B cell (primary cell): ENCODE results near the gene UNC119B. TPM values are rescaled to one million over a fixed set of nuclear protein-coding genes. Genes with fewer than 3 reads are reported as not detected.

Experiments
- ATAC-seq: fragments of 200-7000 bp; cut with Tn5 transposase; one replicate; pipeline ENCODE4 v1.10.0; 2021; ENCODE audit warnings: low read depth, mild to moderate bottlenecking, moderate number of reproducible peaks, moderate library complexity
- CTCF ChIA-PET: fragments of 350-600 bp; sonication (Branson Sonifier 250); formaldehyde crosslinking; loops from one replicate; lab custom pipeline; 2021; ENCODE audit warnings: antibody characterized with exemption, inconsistent platforms; lab: Charles Lee
- POLR2A ChIA-PET: fragments of 350-600 bp; sonication (Branson Sonifier 250); formaldehyde crosslinking; loops from one replicate; lab custom pipeline; 2021; ENCODE audit warnings: antibody characterized with exemption; lab: Charles Lee
- DNase-seq: peaks from one replicate; pipeline ENCODE4 v3.0.0; 2013
- H2AFZ ChIP-seq: 2 replicates; pipeline ENCODE4 v1.6.1; 2012; ENCODE audit warnings: mild to moderate bottlenecking, low read depth, low read length; ENCODE audit not compliant: insufficient read depth, poor library complexity, severe bottlenecking
- H3K27ac ChIP-seq, 2 donors: 1 replicate in 1 of 2; 2 replicates in 1 of 2; pipeline ENCODE4 v1.5.1; 2012 to 2013; ENCODE audit warnings: low read length in 2 of 2, mild to moderate bottlenecking in 2 of 2, moderate library complexity in 1 of 2
- H3K27me3 ChIP-seq, 4 experiments: fragments of 200-600 bp in 1 of 4; sonication (generic) in 1 of 4; replicated peaks in 1 of 4; 1 replicate in 2 of 4; 2 replicates in 2 of 4; pipeline versions ENCODE4 v1.6.1 to v1.7.0; 2013 to 2016; ENCODE audit warnings: low read length in 3 of 4, mild to moderate bottlenecking in 2 of 4, mixed read lengths in 1 of 4, moderate library complexity in 1 of 4; ENCODE audit not compliant: insufficient read depth in 4 of 4, control insufficient read depth in 3 of 4; ENCODE audit errors: control extremely low read depth in 1 of 4
- H3K36me3 ChIP-seq, 2 experiments: replicated peaks in 1 of 2; 1 replicate in 1 of 2; 2 replicates in 1 of 2; pipeline versions ENCODE4 v1.6.1 to v1.7.1; 2013; ENCODE audit warnings: low read length in 1 of 2; ENCODE audit not compliant: insufficient read depth in 2 of 2, control insufficient read depth in 1 of 2; ENCODE audit errors: control extremely low read depth in 1 of 2, extremely low read depth in 1 of 2
- H3K4me1 ChIP-seq, 2 donors: fragments of 200-600 bp in 1 of 2; sonication (generic) in 1 of 2; 1 replicate in 1 of 2; 2 replicates in 1 of 2; pipeline versions ENCODE4 v1.5.1 to v1.6.1; 2013 to 2017; ENCODE audit warnings: low read length in 2 of 2; ENCODE audit not compliant: control insufficient read depth in 2 of 2, insufficient read depth in 2 of 2
- H3K4me2 ChIP-seq: replicated peaks from 2 replicates; pipeline ENCODE3; 2012; ENCODE audit warnings: mild to moderate bottlenecking, low read depth, low read length; ENCODE audit not compliant: poor library complexity, severe bottlenecking
- H3K4me3 ChIP-seq, 5 experiments: fragments of 200-600 bp in 1 of 5; sonication (generic) in 1 of 5; 1 replicate in 3 of 5; 2 replicates in 2 of 5; pipeline versions ENCODE4 v1.5.1 to v1.7.0; 2011 to 2016; ENCODE audit warnings: low read length in 4 of 5, mild to moderate bottlenecking in 4 of 5, low read depth in 2 of 5, control low read depth in 1 of 5, moderate library complexity in 1 of 5; ENCODE audit not compliant: insufficient read depth in 1 of 5; ENCODE audit errors: control extremely low read depth in 1 of 5, extremely low read depth in 1 of 5
- H3K79me2 ChIP-seq: fragments of 200-600 bp; sonication (generic); one replicate; pipeline ENCODE4 v1.6.0; 2016; ENCODE audit warnings: low read length; ENCODE audit not compliant: control insufficient read depth, insufficient read depth
- H3K9ac ChIP-seq: fragments of 200-600 bp; sonication (generic); 2 replicates; pipeline ENCODE4 v1.6.1; 2017; ENCODE audit warnings: mild to moderate bottlenecking, low read length, moderate library complexity
- H3K9me3 ChIP-seq, 3 donors: one replicate each; pipeline versions ENCODE4 v1.6.1 to v1.7.1; 2013; ENCODE audit warnings: low read length in 2 of 3; ENCODE audit not compliant: control insufficient read depth in 2 of 3, insufficient read depth in 1 of 3; ENCODE audit errors: control extremely low read depth in 1 of 3
- H4K20me1 ChIP-seq: 2 replicates; pipeline ENCODE4 v1.6.0; 2012; ENCODE audit warnings: mild to moderate bottlenecking, low read length; ENCODE audit not compliant: insufficient read depth, control insufficient read depth, poor library complexity, severe bottlenecking
- H3K27ac Mint-ChIP-seq: one replicate; pipeline ENCODE4 v1.8.0; 2021; ENCODE audit warnings: mixed read lengths
- H3K27me3 Mint-ChIP-seq: one replicate; pipeline ENCODE4 v1.8.0; 2021; ENCODE audit warnings: mixed read lengths
- H3K4me1 Mint-ChIP-seq: one replicate; pipeline ENCODE4 v1.8.0; 2021; ENCODE audit warnings: mixed read lengths
- H3K4me3 Mint-ChIP-seq: one replicate; pipeline ENCODE4 v1.8.0; 2021; ENCODE audit warnings: mixed read lengths
- H3K9me3 Mint-ChIP-seq: one replicate; pipeline ENCODE4 v1.8.0; 2022; ENCODE audit warnings: mixed read lengths; ENCODE audit not compliant: insufficient read depth
- EZH2 ChIP-seq: IDR thresholded peaks from 2 replicates; pipeline ENCODE4 v1.6.1; 2012; ENCODE audit warnings: borderline replicate concordance, low read depth, mild to moderate bottlenecking, moderate library complexity, low read length; ENCODE audit not compliant: insufficient read depth, poor library complexity, severe bottlenecking
- WGBS: methylation state at CpG from one replicate; pipeline ENCODE4 v1.1.5; 2013; ENCODE audit warnings: missing lambda C conversion rate; ENCODE audit not compliant: insufficient coverage; 5-methylcytosine and 5-hydroxymethylcytosine counted together
- intact Hi-C: fragments of 100-400 bp; cut with micrococcal nuclease; formaldehyde crosslinking; loops from one replicate; pipeline ENCODE4 v1.10.0; 2022
- polyA plus RNA-seq: library from polyadenylated mRNA; depleted of rRNA; stranded (reverse); fragments of >200 nt; gene quantifications from 2 replicates; pipeline ENCODE4 v1.2.3, GENCODE V29; 2012
- total RNA-seq, 2 donors: library from RNA; stranded (reverse); fragments of 120-200 nt in 1 of 2; gene quantifications; 1 replicate in 1 of 2; 2 replicates in 1 of 2; pipeline versions ENCODE4 v1.2.3 to v1.2.4, GENCODE V29; 2013 to 2022
- TF ChIP-seq, protein P1 (sequence below): fragments of 200-600 bp; IDR thresholded peaks from one replicate; pipeline ENCODE4 v1.8.0; 2022; ENCODE audit warnings: antibody characterized with exemption, mild to moderate bottlenecking

Gene UNC119B
- total and polyA plus RNA-seq, 2 donors (not counting 1 experiment from before 2014, with no cell fraction given): 7.2 to 22.7 TPM

DNA sequence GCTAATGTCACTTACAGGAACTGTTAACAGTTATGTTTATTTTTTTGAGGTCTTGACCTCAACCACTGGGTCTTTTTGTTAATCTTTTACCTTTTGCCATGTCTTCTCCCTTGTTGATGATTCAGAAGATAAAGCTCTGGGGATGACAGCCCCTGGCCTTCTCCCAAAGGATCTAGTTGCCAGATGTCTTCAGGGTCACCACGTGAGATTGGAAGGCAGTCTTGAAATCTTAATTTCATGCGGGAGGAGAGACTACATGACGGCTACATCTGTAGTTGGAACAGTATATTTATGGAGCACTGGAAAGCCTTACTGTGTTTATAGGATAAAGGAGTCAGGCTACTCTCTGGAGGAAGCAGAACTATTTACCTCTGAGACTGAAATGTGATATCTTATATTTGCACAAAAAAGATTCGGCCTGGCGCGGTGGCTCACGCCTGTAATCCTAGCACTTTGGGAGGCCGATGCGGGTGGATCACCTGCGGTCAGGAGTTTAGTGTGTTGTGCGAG lies 17.7 kb upstream of the UNC119B start:
- Histone ChIP-seq H3K27me3 (no peaks in the 10 kb centered on the region), H4K20me1 (peaks cover 51% of the 10 kb centered on the region), H2AFZ (no peak overlapping the region), H3K9ac (no peak overlapping the region), H3K4me3 (no peak overlapping the region), H3K9me3 (no peaks in the 10 kb centered on the region), H3K27ac (no peak overlapping the region), H3K4me1 (peaks cover 20% of the 10 kb centered on the region in 2 donors), H3K79me2 (peaks cover 64% of the 10 kb centered on the region), H3K4me2 (no peak overlapping the region), H3K36me3 (peaks cover 6 to 41% of the 10 kb centered on the region in 2 experiments)
- 98% methylated on average over 3 of the region's 11 CpGs for WGBS
- Mint-ChIP-seq H3K9me3 (no peaks in the 10 kb centered on the region), H3K4me3 (no peak overlapping the region), H3K27ac (no peak overlapping the region), H3K4me1 (peaks cover 29% of the 10 kb centered on the region), H3K27me3 (no peaks in the 10 kb centered on the region)
- DNase-seq (no peak), ATAC-seq (no peak)
- POLR2A ChIA-PET: no interaction called here
- intact Hi-C loops: no loop called here
- TF ChIP-seq EZH2: no peak
- TF ChIP-seq, protein P1, sequence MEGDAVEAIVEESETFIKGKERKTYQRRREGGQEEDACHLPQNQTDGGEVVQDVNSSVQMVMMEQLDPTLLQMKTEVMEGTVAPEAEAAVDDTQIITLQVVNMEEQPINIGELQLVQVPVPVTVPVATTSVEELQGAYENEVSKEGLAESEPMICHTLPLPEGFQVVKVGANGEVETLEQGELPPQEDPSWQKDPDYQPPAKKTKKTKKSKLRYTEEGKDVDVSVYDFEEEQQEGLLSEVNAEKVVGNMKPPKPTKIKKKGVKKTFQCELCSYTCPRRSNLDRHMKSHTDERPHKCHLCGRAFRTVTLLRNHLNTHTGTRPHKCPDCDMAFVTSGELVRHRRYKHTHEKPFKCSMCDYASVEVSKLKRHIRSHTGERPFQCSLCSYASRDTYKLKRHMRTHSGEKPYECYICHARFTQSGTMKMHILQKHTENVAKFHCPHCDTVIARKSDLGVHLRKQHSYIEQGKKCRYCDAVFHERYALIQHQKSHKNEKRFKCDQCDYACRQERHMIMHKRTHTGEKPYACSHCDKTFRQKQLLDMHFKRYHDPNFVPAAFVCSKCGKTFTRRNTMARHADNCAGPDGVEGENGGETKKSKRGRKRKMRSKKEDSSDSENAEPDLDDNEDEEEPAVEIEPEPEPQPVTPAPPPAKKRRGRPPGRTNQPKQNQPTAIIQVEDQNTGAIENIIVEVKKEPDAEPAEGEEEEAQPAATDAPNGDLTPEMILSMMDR: no peak
- CTCF ChIA-PET: no interaction called here

DNA sequence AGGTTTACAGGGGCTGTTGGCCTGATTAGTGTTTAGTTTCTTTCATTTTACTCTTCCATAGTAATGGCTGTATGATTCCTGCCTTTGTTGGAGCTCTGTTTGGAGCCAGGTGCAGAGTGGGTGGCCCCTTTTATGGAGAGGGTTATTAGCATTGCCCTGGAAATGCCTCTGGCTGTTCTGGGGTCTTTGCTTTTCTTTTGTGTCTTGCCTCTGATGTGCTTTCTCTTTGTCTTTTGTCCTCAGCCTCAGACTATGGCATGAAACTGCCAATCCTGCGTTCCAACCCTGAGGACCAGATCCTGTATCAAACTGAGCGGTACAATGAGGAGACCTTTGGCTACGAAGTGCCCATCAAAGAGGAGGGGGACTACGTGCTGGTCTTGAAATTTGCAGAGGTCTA lies 16.4 kb upstream of the UNC119B start:
- Histone ChIP-seq H3K9ac (no peak overlapping the region), H3K4me3 (no peak overlapping the region), H2AFZ (no peak overlapping the region), H3K4me1 (peaks cover 11 to 13% of the 10 kb centered on the region in 2 donors), H3K27me3 (no peaks in the 10 kb centered on the region), H3K79me2 (peaks cover 51% of the 10 kb centered on the region), H3K4me2 (no peak overlapping the region), H3K36me3 (peaks cover 6 to 52% of the 10 kb centered on the region in 2 experiments), H4K20me1 (peaks cover 38% of the 10 kb centered on the region), H3K27ac (no peak overlapping the region), H3K9me3 (no peaks in the 10 kb centered on the region)
- intact Hi-C loops: no loop called here
- CTCF ChIA-PET: interaction anchor here (1.0 kb wide), 1 partner anchor 45 kb away, joined by 3 read pairs; no protein-coding TSS in a partner anchor
- Mint-ChIP-seq H3K4me1 (peaks cover 21% of the 10 kb centered on the region), H3K4me3 (no peak overlapping the region), H3K27ac (no peak overlapping the region), H3K27me3 (no peaks in the 10 kb centered on the region), H3K9me3 (no peaks in the 10 kb centered on the region)
- TF ChIP-seq, protein P1: no peak
- TF ChIP-seq EZH2: no peak
- 100% methylated on average over 4 of the region's 4 CpGs for WGBS
- DNase-seq (no peak), ATAC-seq (no peak)
- POLR2A ChIA-PET: no interaction called here
